ENCODE data around the gene GPR150. TPM values are rescaled to one million over a fixed set of nuclear protein-coding genes. Genes with fewer than 3 reads are reported as not detected.

The GPR150 gene
- total and polyA plus RNA-seq, 2 experiments from 2014 or later: 0.10 to 0.21 TPM

DNA sequence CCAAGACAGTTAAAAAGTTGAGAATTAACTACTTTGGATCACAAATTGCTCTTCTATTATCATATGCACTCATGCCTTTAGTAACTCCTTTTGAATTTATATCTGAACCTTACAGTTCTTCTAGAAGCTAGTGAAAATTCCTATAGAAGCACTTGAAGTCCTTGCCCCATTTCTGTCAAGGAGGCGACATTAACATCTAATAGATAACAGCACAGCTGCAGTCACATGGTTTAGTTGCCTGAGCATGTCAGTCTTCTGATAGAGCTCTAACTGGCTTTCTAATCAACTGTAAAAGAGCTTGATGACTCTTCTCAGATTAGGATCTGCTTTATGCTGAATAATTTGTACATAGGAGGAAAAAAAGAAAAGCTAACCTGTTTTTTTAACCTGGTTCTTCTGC lies 35.7 kb downstream of the GPR150 start (continued):
- TF ChIP-seq EZH2 (IDR thresholded peaks at IDR 0.05; ENCODE audit: low read depth, unreplicated experiment): no peak

DNA sequence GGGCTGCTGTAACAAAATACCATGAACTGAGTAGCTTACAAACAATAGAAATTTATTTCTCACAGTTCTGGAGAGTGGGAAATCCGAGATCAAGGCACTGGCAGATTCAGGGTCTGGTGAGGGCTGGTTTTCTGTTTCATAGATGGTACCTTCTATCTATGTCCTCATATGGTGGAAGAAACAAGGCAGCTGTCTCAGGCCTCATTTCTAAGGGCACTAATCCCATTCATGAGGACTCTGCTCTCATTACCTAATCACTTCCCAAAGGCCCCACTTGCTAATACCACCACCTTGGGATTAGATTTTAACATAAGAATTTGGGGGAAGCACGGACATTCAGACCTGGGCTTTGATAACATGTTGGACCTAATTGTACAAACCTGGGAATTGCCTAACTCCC lies 40.2 kb downstream of the GPR150 start:
- no peak overlapping the region for H3K27ac Mint-ChIP-seq
- TF ChIP-seq ZNF114 (CRISPR knock-in tag; IDR thresholded peaks at IDR 0.05) (no peak), JUNB (IDR thresholded peaks at IDR 0.05; ENCODE audit: unreplicated experiment) (no peak), ZNF331 (CRISPR knock-in tag; IDR thresholded peaks at IDR 0.05; ENCODE audit: low read depth) (no peak), STAT1 (IDR thresholded peaks at IDR 0.05; ENCODE audit: unreplicated experiment) (no peak), EZH2phosphoT487 (IDR thresholded peaks at IDR 0.05; ENCODE audit: unreplicated experiment) (no peak), CREB1 (CRISPR knock-in tag; IDR thresholded peaks at IDR 0.05; ENCODE audit: low read depth) (no peak), EZH2 (IDR thresholded peaks at IDR 0.05; ENCODE audit: low read depth, unreplicated experiment) (no peak), NANOG (IDR thresholded peaks at IDR 0.05; ENCODE audit: borderline replicate concordance) (no peak), ETS1 (IDR thresholded peaks at IDR 0.05) (no peak), POLR2AphosphoS5 (IDR thresholded peaks at IDR 0.05; ENCODE audit: low read depth) (no peak)
- TF ChIP-seq, protein P1, sequence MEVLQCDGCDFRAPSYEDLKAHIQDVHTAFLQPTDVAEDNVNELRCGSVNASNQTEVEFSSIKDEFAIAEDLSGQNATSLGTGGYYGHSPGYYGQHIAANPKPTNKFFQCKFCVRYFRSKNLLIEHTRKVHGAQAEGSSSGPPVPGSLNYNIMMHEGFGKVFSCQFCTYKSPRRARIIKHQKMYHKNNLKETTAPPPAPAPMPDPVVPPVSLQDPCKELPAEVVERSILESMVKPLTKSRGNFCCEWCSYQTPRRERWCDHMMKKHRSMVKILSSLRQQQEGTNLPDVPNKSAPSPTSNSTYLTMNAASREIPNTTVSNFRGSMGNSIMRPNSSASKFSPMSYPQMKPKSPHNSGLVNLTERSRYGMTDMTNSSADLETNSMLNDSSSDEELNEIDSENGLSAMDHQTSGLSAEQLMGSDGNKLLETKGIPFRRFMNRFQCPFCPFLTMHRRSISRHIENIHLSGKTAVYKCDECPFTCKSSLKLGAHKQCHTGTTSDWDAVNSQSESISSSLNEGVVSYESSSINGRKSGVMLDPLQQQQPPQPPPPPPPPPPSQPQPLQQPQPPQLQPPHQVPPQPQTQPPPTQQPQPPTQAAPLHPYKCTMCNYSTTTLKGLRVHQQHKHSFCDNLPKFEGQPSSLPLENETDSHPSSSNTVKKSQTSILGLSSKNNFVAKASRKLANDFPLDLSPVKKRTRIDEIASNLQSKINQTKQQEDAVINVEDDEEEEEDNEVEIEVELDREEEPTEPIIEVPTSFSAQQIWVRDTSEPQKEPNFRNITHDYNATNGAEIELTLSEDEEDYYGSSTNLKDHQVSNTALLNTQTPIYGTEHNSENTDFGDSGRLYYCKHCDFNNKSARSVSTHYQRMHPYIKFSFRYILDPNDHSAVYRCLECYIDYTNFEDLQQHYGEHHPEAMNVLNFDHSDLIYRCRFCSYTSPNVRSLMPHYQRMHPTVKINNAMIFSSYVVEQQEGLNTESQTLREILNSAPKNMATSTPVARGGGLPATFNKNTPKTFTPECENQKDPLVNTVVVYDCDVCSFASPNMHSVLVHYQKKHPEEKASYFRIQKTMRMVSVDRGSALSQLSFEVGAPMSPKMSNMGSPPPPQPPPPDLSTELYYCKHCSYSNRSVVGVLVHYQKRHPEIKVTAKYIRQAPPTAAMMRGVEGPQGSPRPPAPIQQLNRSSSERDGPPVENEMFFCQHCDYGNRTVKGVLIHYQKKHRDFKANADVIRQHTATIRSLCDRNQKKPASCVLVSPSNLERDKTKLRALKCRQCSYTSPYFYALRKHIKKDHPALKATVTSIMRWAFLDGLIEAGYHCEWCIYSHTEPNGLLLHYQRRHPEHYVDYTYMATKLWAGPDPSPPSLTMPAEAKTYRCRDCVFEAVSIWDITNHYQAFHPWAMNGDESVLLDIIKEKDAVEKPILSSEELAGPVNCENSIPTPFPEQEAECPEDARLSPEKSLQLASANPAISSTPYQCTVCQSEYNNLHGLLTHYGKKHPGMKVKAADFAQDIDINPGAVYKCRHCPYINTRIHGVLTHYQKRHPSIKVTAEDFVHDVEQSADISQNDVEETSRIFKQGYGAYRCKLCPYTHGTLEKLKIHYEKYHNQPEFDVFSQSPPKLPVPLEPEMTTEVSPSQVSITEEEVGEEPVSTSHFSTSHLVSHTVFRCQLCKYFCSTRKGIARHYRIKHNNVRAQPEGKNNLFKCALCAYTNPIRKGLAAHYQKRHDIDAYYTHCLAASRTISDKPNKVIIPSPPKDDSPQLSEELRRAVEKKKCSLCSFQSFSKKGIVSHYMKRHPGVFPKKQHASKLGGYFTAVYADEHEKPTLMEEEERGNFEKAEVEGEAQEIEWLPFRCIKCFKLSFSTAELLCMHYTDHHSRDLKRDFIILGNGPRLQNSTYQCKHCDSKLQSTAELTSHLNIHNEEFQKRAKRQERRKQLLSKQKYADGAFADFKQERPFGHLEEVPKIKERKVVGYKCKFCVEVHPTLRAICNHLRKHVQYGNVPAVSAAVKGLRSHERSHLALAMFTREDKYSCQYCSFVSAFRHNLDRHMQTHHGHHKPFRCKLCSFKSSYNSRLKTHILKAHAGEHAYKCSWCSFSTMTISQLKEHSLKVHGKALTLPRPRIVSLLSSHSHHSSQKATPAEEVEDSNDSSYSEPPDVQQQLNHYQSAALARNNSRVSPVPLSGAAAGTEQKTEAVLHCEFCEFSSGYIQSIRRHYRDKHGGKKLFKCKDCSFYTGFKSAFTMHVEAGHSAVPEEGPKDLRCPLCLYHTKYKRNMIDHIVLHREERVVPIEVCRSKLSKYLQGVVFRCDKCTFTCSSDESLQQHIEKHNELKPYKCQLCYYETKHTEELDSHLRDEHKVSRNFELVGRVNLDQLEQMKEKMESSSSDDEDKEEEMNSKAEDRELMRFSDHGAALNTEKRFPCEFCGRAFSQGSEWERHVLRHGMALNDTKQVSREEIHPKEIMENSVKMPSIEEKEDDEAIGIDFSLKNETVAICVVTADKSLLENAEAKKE (CRISPR knock-in tag; IDR thresholded peaks at IDR 0.05): no peak
- TF ChIP-seq, protein P2, sequence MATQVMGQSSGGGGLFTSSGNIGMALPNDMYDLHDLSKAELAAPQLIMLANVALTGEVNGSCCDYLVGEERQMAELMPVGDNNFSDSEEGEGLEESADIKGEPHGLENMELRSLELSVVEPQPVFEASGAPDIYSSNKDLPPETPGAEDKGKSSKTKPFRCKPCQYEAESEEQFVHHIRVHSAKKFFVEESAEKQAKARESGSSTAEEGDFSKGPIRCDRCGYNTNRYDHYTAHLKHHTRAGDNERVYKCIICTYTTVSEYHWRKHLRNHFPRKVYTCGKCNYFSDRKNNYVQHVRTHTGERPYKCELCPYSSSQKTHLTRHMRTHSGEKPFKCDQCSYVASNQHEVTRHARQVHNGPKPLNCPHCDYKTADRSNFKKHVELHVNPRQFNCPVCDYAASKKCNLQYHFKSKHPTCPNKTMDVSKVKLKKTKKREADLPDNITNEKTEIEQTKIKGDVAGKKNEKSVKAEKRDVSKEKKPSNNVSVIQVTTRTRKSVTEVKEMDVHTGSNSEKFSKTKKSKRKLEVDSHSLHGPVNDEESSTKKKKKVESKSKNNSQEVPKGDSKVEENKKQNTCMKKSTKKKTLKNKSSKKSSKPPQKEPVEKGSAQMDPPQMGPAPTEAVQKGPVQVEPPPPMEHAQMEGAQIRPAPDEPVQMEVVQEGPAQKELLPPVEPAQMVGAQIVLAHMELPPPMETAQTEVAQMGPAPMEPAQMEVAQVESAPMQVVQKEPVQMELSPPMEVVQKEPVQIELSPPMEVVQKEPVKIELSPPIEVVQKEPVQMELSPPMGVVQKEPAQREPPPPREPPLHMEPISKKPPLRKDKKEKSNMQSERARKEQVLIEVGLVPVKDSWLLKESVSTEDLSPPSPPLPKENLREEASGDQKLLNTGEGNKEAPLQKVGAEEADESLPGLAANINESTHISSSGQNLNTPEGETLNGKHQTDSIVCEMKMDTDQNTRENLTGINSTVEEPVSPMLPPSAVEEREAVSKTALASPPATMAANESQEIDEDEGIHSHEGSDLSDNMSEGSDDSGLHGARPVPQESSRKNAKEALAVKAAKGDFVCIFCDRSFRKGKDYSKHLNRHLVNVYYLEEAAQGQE (IDR thresholded peaks at IDR 0.05; ENCODE audit: unreplicated experiment): no peak
- TF ChIP-seq, protein P3, sequence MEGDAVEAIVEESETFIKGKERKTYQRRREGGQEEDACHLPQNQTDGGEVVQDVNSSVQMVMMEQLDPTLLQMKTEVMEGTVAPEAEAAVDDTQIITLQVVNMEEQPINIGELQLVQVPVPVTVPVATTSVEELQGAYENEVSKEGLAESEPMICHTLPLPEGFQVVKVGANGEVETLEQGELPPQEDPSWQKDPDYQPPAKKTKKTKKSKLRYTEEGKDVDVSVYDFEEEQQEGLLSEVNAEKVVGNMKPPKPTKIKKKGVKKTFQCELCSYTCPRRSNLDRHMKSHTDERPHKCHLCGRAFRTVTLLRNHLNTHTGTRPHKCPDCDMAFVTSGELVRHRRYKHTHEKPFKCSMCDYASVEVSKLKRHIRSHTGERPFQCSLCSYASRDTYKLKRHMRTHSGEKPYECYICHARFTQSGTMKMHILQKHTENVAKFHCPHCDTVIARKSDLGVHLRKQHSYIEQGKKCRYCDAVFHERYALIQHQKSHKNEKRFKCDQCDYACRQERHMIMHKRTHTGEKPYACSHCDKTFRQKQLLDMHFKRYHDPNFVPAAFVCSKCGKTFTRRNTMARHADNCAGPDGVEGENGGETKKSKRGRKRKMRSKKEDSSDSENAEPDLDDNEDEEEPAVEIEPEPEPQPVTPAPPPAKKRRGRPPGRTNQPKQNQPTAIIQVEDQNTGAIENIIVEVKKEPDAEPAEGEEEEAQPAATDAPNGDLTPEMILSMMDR (conservative IDR thresholded peaks at IDR 0.05; ENCODE audit: low read depth in 2 of 2): no peak
- peak; percentile 58 for ATAC-seq

More for the DNA sequence above, 40.2 kb downstream of the GPR150 start:
- no peak overlapping the region for H3K4me3 Mint-ChIP-seq
- peaks cover 4% of the 10 kb centered on the region; the same call in 1 of the 3 replicates for H3K4me1 Mint-ChIP-seq
- Histone ChIP-seq H3K9me2 (ENCODE audit: insufficient read depth) (no peaks in the 10 kb centered on the region), H3K79me2 (replicated peaks; ENCODE audit: insufficient read depth) (no peaks in the 10 kb centered on the region), H3K27ac (ENCODE audit: low read depth) (no peak overlapping the region), H3K4me2 (no peak overlapping the region), H3K36me3 (ENCODE audit: insufficient read depth) (no peaks in the 10 kb centered on the region), H3F3A (replicated peaks; ENCODE audit: low read depth) (no peaks in the 10 kb centered on the region), H4K20me1 (replicated peaks; ENCODE audit: insufficient read depth) (no peaks in the 10 kb centered on the region), H3K4me3 (no peak overlapping the region), H3K27me3 (ENCODE audit: insufficient read depth) (no peaks in the 10 kb centered on the region), H2AFZ (no peak overlapping the region), H3K4me1 (ENCODE audit: insufficient read depth) (no peaks in the 10 kb centered on the region)
- DNase-seq (ENCODE audit: low spot score): no peak
- H3K36me3 Mint-ChIP-seq (ENCODE audit: low read depth): no peaks in the 10 kb centered on the region
- no peaks in the 10 kb centered on the region for H3K9me3 Mint-ChIP-seq
- peaks cover 3% of the 10 kb centered on the region for H3K27me3 Mint-ChIP-seq (ENCODE audit: insufficient read depth, low read depth, poor library complexity)
